Keratinocyte (primary cell): Measurements from ENCODE around the gene IRGC. TPM values are rescaled to one million over a fixed set of nuclear protein-coding genes. Genes with fewer than 3 reads are reported as not detected.

Experiments
- DNase-seq: peaks from one replicate; pipeline ENCODE4 v3.0.0-alpha.2; 2011; ENCODE audit warnings: low read depth, missing footprints, low spot score
- FAIRE-seq: peaks from 2 replicates; lab custom pipeline; 2011; peaks lifted over from hg19 to GRCh38; lab: Jason Lieb, UNC
- H2AFZ ChIP-seq: 2 replicates; pipeline ENCODE4 v1.6.0; 2012; ENCODE audit warnings: low read length, control low read depth, inconsistent platforms; ENCODE audit not compliant: control insufficient read depth
- H3K27ac ChIP-seq: 2 replicates; pipeline ENCODE4 v1.5.1; 2011; ENCODE audit warnings: low read length; ENCODE audit not compliant: control insufficient read depth, insufficient read depth
- H3K27me3 ChIP-seq: 3 replicates; pipeline ENCODE4 v1.6.0; 2011; ENCODE audit warnings: low read length; ENCODE audit not compliant: control insufficient read depth, insufficient read depth; ENCODE audit errors: extremely low read depth
- H3K36me3 ChIP-seq, 2 experiments: 2 replicates in 1 of 2; 3 replicates in 1 of 2; pipeline ENCODE4 v1.5.1; 2011; ENCODE audit warnings: low read length in 2 of 2, mild to moderate bottlenecking in 1 of 2; ENCODE audit not compliant: control insufficient read depth in 2 of 2, insufficient read depth in 2 of 2; ENCODE audit errors: extremely low read depth in 1 of 2
- H3K4me1 ChIP-seq: 3 replicates; pipeline ENCODE4 v1.5.1; 2011; ENCODE audit warnings: low read length; ENCODE audit not compliant: control insufficient read depth, insufficient read depth; ENCODE audit errors: extremely low read depth
- H3K4me2 ChIP-seq: 3 replicates; pipeline ENCODE4 v1.6.0; 2011; ENCODE audit warnings: low read depth, low read length; ENCODE audit not compliant: control insufficient read depth, insufficient read depth; ENCODE audit errors: extremely low read depth
- H3K4me3 ChIP-seq, 3 experiments: fragments of 200-600 bp in 1 of 3; sonication (generic) in 1 of 3; 2 replicates in 2 of 3; 3 replicates in 1 of 3; pipeline ENCODE4 v1.5.1; 2011 to 2016; ENCODE audit warnings: low read length in 3 of 3, mild to moderate bottlenecking in 3 of 3, control low read depth in 2 of 3, inconsistent platforms in 1 of 3, low read depth in 1 of 3, mixed read lengths in 1 of 3, mixed run types in 1 of 3, moderate library complexity in 1 of 3; ENCODE audit not compliant: control insufficient read depth in 2 of 3, insufficient read depth in 2 of 3; ENCODE audit errors: extremely low read depth in 1 of 3
- H3K79me2 ChIP-seq: 2 replicates; pipeline ENCODE4 v1.6.0; 2012; ENCODE audit warnings: low read length; ENCODE audit not compliant: control insufficient read depth, insufficient read depth
- H3K9ac ChIP-seq: 3 replicates; pipeline ENCODE4 v1.6.0; 2011; ENCODE audit warnings: low read length; ENCODE audit not compliant: control insufficient read depth, insufficient read depth; ENCODE audit errors: extremely low read depth
- H3K9me1 ChIP-seq: 3 replicates; pipeline ENCODE4 v1.6.0; 2011; ENCODE audit warnings: low read length; ENCODE audit not compliant: control insufficient read depth, insufficient read depth; ENCODE audit errors: extremely low read depth
- H3K9me3 ChIP-seq: 2 replicates; pipeline ENCODE4 v1.5.1; 2012; ENCODE audit warnings: low read depth, low read length; ENCODE audit not compliant: control insufficient read depth
- H4K20me1 ChIP-seq: 3 replicates; pipeline ENCODE4 v1.6.0; 2011; ENCODE audit warnings: low read length; ENCODE audit not compliant: control insufficient read depth, insufficient read depth; ENCODE audit errors: extremely low read depth
- CTCF ChIP-seq, 3 experiments: IDR thresholded peaks in 1 of 3; conservative IDR thresholded peaks in 1 of 3; optimal IDR thresholded peaks in 1 of 3; 2 replicates in 2 of 3; 3 replicates in 1 of 3; pipeline versions ENCODE3 to v1.5.1; 2011; ENCODE audit warnings: low read length in 3 of 3, mild to moderate bottlenecking in 3 of 3, moderate library complexity in 2 of 3, control low read depth in 1 of 3, inconsistent platforms in 1 of 3; ENCODE audit not compliant: insufficient read depth in 2 of 3; ENCODE audit errors: extremely low read depth in 1 of 3
- EZH2 ChIP-seq: IDR thresholded peaks from one replicate; pipeline ENCODE4 v1.6.1; 2012; ENCODE audit warnings: inconsistent platforms, mild to moderate bottlenecking, low read length, moderate library complexity
- dilution Hi-C: fragments of 300-500 bp; cut with MboI; formaldehyde crosslinking; loops from one replicate; pipeline ENCODE4 v1.7.0; 2020; ENCODE audit warnings: low sequenced_read_pairs; ENCODE audit not compliant: extremely low pct_ligation_motif_present
- polyA plus RNA-seq, 5 experiments: library from polyadenylated mRNA; depleted of rRNA in 3 of 5; stranded (reverse) in 3 of 5; stranded (forward) in 1 of 5; unstranded in 1 of 5; fragments of >200 nt; gene quantifications; 1 replicate in 1 of 5; 2 replicates in 3 of 5; 3 replicates in 1 of 5; pipeline versions ENCODE4 v1.2.1 to v1.2.3, GENCODE V29; 2011 to 2012; ENCODE audit warnings: missing spikeins in 2 of 5, low read depth in 1 of 5, low replicate concordance in 1 of 5

IRGC gene
- polyA plus RNA-seq, 1 donor (not counting 4 experiments of a cell fraction or from before 2014, with no cell fraction given), result not detected

GRCh38 chr19:43720936-43721335, 5.1 kb downstream of the IRGC start:
- no peaks in the 10 kb centered on the region for H3K79me2 ChIP-seq

GRCh38 chr19:43721469-43722048, 5.7 kb downstream of the IRGC start:
- H3K4me1 ChIP-seq, result no peaks in the 10 kb centered on the region
- H3K79me2 ChIP-seq, result no peaks in the 10 kb centered on the region
- no peaks in the 10 kb centered on the region for H3K9me1 ChIP-seq
- no peak overlapping the region for H2AFZ ChIP-seq
- H3K27me3 ChIP-seq, result no peaks in the 10 kb centered on the region
- no peak overlapping the region for H3K4me3 ChIP-seq
- DNase-seq (no peak), FAIRE-seq (no peak)
- no peaks in the 10 kb centered on the region for H4K20me1 ChIP-seq
- no peak overlapping the region for H3K27ac ChIP-seq
- H3K36me3 ChIP-seq, result no peaks in the 10 kb centered on the region
- no peak overlapping the region for H3K9ac ChIP-seq
- TF ChIP-seq EZH2 (no peak), CTCF (optimal IDR thresholded peaks at IDR 0.05 in 1 of 3, IDR thresholded peaks at IDR 0.05 in 1 of 3, conservative IDR thresholded peaks at IDR 0.05 in 1 of 3; ENCODE audit: extremely low read depth in 1 of 3, insufficient read depth in 2 of 3, low read length in 3 of 3) (no peak)
- dilution Hi-C loops, result no loop called here
- no peak overlapping the region for H3K4me2 ChIP-seq
- no peaks in the 10 kb centered on the region for H3K9me3 ChIP-seq

More at GRCh38 chr19:43720936-43721335, 5.1 kb downstream of the IRGC start:
- Histone ChIP-seq H3K9ac (no peak overlapping the region), H4K20me1 (no peaks in the 10 kb centered on the region), H3K27ac (no peak overlapping the region), H3K4me1 (no peaks in the 10 kb centered on the region), H3K4me2 (no peak overlapping the region), H3K9me1 (no peaks in the 10 kb centered on the region), H3K36me3 (no peaks in the 10 kb centered on the region), H2AFZ (no peak overlapping the region), H3K27me3 (no peaks in the 10 kb centered on the region), H3K9me3 (no peaks in the 10 kb centered on the region), H3K4me3 (no peak overlapping the region)
- TF ChIP-seq EZH2 (no peak), CTCF (optimal IDR thresholded peaks at IDR 0.05 in 1 of 3, IDR thresholded peaks at IDR 0.05 in 1 of 3, conservative IDR thresholded peaks at IDR 0.05 in 1 of 3; ENCODE audit: extremely low read depth in 1 of 3, insufficient read depth in 2 of 3, low read length in 3 of 3) (no peak)
- FAIRE-seq (no peak), DNase-seq (no peak)
- dilution Hi-C loops, result no loop called here
